Uterus (tissue), 2 donors: ENCODE data around the gene ABCD3.
"Not testable (repeated sequence)": the region's sequence is repeated elsewhere in the genome, so short reads cannot be mapped to it uniquely, and the experiment has no call there.

Source experiments
- POLR2A ChIP-seq, 2 donors: fragments of 450-650 bp; IDR thresholded peaks; one replicate each; pipeline ENCODE4 v1.6.1; 2016; ENCODE audit warnings: antibody characterized with exemption in 2 of 2, mild to moderate bottlenecking in 1 of 2, moderate library complexity in 1 of 2
- TF ChIP-seq, protein P1 (sequence below), 4 experiments: fragments of 200-600 bp in 2 of 4; fragments of 450-650 bp in 2 of 4; sonication (generic) in 2 of 4; IDR thresholded peaks; one replicate each; pipeline ENCODE4 v1.5.1; 2016 to 2019; ENCODE audit warnings: antibody characterized with exemption in 4 of 4, mild to moderate bottlenecking in 2 of 4, moderate library complexity in 1 of 4

DNA sequence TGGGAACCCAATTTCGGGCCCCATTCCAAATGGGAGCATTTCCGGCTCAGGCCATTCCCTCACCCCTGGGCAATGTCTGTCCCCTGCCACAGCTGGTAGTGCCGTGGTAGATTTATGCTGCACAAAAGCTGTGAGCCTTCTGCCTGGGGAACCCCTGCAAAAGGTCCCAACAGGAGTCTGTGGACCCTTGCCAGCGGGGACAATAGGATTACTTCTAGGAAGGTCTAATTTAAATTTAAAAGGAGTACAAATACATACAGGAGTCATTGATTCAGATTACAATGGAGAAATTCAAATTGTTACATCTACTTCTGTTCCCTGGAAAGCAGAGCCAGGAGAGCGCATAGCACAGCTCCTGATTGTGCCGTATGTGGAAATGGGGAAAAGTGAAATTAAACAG is 28.0 kb downstream of the ABCD3 start:
- TF ChIP-seq, protein P1, sequence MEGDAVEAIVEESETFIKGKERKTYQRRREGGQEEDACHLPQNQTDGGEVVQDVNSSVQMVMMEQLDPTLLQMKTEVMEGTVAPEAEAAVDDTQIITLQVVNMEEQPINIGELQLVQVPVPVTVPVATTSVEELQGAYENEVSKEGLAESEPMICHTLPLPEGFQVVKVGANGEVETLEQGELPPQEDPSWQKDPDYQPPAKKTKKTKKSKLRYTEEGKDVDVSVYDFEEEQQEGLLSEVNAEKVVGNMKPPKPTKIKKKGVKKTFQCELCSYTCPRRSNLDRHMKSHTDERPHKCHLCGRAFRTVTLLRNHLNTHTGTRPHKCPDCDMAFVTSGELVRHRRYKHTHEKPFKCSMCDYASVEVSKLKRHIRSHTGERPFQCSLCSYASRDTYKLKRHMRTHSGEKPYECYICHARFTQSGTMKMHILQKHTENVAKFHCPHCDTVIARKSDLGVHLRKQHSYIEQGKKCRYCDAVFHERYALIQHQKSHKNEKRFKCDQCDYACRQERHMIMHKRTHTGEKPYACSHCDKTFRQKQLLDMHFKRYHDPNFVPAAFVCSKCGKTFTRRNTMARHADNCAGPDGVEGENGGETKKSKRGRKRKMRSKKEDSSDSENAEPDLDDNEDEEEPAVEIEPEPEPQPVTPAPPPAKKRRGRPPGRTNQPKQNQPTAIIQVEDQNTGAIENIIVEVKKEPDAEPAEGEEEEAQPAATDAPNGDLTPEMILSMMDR (IDR thresholded peaks at IDR 0.05): not testable (repeated sequence)
- TF ChIP-seq POLR2A (IDR thresholded peaks at IDR 0.05): not testable (repeated sequence)
